Myocyte (in vitro differentiated cells): ENCODE measurements around the gene KCNE4. TPM values are rescaled to one million over a fixed set of nuclear protein-coding genes. Genes with fewer than 3 reads are reported as not detected.

Experiments used
- DNase-seq: peaks from one replicate; pipeline ENCODE4 v3.0.0-alpha.2; 2012; ENCODE audit warnings: low read depth
- polyA plus RNA-seq: library from polyadenylated mRNA; unstranded; fragments of >200 nt; gene quantifications from one replicate; pipeline ENCODE4 v1.2.1, GENCODE V29; 2012; ENCODE audit warnings: missing spikeins
- total RNA-seq: library from RNA; depleted of rRNA; stranded (reverse); fragments of >200 nt; gene quantifications from 2 replicates; pipeline ENCODE4 v1.2.3, GENCODE V29; 2014

Gene KCNE4, protein sequence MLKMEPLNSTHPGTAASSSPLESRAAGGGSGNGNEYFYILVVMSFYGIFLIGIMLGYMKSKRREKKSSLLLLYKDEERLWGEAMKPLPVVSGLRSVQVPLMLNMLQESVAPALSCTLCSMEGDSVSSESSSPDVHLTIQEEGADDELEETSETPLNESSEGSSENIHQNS
- total RNA-seq, result 27.1 and 27.9 TPM in 2 replicates
- polyA plus RNA-seq, result 38.1 TPM

DNA sequence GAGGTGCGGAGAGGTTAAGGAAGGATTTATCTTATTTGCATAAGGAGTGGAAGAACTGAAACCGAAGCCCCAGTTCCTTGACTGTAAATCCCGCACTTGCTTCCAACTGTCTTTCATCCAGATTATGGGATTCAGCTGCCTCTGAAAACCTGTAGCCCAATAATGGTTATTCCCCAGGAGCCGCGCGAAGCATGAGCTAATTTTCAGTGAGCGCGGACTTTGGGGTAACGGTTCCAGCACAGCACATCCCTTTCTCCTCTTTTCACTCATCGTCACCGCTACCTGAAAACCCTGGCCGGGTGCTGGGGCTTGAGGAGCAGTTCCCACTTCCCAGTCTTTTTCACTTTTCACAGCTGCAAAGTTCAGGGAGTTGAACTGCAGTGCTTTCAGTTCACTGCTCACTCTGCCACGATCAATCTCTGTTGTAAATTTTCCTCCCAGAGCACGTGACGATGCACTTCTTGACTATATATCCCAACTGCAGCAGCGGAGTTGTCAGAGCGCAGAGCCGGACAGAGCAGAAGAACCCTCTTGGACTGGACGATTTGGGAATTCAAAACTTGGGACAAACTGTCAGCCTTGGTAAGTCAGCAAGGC is at the start of gene KCNE4:
Gene KCNE4, plus strand, starts transcription at position 498 of the 597 bp plus-strand sequence. CDS start 641 bp downstream, outside the sequence.
- peak; percentile 77 for DNase-seq

DNA sequence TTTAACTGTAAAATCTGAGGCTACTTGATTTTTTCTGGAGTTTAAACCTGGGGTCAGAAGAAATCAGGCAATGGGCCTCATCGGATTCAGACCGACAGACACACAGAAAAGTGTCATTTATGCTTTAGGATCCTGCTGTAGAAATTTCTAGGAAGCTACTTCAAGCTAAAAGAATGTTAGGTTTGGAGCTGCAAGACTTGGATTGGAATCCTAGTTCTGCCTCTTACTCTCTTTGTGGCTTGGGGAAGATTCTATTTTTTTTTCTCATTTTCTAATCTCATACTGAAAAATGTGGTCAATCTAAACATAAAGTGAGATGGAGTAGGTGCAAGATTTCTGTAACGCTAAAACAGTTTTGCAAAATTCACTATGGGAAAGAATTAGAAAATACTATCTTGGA is 48.8 kb upstream of the KCNE4 start:
- DNase-seq, result no peak

DNA sequence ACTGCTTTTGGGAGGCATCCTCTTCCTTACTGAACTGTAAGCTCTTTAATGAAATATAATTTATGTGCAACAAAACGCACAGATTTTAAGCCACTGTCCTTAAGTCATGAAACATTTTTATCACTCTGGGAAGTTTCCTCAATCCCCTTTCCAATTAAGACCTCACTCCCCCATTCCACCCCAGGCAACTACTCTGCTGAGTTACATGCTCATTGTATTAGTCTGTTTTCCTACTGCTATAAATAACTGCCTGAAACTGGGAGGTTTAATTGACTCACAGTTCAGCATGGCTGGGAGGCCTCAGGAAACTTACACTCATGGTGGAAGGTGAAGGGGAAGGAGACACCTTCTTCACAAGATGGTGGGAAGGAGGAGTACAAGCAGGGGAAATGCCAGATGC is 46.5 kb upstream of the KCNE4 start:
- DNase-seq, result no peak

DNA sequence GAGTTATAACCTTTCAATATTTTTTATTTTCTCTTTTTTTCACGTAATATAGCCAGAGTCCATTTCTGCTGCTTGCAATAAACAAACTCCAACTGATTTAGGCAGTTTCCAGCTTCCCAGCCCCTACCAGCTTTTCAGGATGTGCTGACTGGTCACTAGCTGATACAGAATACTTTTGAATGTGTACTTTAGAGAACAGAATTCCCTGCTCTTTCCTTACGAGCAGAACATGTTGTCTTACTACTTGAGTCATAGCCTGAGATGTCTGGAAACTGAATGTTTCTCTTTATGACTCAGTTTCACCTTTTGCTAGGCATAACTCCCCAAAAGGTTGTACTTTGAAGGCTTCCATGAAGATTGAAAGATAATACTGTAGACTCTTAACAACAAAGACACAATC is 44.5 kb upstream of the KCNE4 start:
- DNase-seq, result no peak

DNA sequence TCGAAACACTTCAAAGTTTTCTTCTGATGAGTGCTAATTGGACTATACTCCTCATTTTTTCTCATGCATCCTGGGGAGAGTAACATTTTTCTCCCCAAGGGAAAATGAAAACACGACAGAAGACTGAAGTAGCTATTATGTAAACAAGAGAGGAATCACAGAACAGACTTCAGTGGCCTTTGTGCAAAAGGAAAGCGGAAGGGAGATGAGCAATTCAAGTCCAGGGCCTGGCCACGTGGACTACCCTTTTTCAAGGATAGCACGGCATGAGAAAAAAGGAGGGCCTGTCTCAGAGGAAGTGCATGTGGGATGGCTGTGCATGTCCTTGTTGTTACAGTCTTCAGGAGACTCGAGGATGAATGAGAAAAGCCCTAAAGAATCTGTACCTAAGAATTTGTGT is 43.8 kb upstream of the KCNE4 start:
- DNase-seq, result peak; percentile 40

DNA sequence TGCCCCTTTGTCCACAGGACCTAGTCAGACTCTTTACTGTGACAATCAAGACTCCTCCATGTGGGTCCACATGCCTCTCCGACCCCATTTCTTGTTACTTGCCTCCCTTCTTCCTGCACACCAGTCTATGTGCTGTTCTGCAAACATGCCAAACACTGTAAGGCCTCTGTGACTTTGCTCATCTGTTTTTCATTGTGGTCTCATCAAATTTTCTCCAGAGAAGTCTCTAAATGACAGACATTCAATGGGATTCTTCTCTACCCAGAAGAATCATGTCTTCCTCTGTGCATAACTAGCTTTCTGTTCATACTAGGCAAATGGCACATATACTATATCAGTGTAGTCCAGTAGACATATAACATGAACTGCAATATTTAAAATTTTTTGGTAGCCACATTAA is 43.0 kb upstream of the KCNE4 start:
- no peak for DNase-seq

DNA sequence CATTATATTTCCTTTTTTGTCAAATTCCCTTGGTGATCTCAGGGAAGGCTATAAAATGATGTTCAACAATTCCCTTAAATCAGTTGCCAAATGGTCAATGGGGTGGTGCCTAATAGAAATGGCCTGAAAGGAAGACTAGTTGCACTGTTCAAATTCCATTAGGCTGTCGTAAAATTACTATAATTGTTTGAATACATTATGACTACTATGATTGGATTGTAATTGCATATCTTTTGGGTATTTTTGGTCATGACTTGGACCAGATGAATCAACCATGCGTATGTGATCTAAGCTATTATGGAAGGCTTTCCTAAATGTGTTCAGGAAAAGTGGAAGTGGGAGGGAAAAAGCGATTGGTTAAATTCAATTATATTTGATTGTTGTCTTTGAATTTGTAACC is 41.3 kb upstream of the KCNE4 start:
- peak; percentile 69 for DNase-seq

DNA sequence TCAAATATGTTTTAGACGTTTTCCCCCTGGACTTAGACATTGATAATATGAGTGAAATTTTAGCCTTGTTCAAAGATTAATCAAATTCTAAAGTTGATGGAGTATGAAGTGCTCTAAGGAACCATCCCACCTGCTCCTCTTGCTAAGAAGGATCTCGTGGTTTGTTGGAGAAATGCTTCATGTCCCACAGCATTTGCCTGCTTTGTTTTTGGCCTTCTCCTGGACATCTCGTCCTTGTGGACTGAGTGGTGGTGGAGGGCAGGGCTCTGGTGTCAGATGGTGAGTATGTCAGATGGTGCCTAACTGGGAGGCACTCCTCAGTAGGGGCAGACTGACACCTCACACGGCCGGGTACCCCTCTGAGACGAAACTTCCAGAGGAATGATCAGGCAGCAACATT is 39.7 kb upstream of the KCNE4 start:
- DNase-seq, result peak; percentile 77

DNA sequence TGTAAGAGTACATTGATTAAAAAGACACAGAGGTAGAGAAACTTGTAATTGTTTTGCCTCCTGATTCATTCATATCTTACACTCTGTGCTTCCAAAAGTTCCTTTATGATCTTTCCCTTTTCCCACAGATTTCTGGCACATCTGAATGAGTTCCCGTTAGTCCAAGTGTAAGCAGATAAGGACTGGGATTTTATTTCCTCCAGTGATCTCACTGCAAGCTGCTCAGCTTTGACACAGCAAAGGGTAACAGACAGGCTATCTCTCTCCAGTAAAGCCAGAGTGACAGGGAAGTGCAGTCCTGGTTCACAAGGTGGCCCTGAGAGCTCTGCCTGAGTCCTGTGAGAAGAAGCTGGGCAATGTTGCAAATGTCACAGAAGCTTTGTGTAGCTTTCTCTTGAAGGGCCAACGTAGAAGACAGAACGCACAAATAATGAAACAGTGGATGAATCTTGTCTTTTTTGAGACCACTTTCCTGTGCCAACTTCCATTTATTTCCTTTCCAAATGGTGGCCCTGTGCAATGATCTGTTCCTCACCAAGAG is 32.5 kb upstream of the KCNE4 start:
- no peak for DNase-seq

DNA sequence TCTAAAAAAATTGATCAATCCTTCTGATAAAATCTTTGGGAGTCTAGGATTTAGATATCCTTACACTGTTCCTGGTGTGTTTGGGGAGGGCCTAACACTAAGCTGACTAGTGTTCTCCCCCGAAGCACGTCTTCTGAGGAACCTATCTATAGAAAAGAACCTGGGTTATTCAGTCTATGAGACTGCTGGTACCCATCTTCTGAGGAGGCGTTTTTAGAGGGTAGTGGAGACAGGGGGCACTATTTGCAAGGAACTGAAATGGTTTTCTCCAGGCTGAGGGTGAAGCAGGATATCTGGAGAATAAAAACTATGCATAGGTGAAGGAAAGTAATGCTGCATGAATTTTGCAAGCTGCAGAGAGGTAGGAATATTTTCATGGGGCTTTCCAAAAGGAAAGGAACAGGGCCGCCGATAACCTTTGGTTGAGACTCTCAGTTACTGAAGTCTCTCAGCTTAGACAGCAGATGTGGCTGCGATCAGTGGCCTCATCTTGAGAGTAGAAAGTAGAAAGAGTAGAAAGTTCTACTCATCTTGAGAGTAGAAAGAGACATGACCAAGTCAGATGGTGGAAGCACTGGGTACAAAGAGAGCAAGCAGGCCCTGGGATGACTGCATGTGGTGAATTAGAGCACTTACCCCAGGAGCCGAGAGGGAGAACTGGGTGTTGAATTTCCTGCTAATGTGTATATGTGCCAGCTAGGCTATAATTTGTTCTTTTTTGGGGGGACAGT is 31.8 kb upstream of the KCNE4 start:
- no peak for DNase-seq

DNA sequence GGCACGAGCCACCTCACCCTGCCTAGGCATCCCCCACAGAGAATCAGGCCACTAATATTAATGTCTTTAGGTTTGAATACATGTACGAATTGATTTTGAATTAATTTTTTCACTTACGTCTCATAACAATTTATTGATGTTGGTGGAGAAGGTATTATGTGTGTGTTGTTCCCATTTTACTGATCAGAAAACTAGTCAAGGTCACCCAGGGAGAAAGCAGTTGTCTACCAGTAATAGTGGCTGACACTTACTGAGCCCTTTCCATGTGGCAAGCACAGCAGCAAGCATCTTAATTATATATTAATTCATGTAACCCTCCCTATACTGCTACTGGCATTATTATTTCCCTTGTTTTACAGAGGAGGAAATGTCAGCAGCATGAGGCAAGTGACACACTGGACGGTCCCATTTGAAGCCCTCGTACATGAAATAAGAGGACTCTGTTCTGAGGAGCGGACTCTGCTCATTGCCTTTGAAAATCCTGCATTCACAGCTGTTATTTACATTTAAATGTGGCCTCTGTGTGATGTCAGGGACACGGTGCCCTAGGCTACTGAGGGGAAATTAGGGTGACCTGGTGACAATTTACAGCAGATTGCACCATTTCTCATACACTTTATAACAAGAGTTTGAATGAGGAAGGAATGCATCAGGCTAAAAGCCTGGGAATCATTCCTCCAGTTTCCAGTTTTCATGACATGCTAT is 30.9 kb upstream of the KCNE4 start:
- no peak for DNase-seq

DNA sequence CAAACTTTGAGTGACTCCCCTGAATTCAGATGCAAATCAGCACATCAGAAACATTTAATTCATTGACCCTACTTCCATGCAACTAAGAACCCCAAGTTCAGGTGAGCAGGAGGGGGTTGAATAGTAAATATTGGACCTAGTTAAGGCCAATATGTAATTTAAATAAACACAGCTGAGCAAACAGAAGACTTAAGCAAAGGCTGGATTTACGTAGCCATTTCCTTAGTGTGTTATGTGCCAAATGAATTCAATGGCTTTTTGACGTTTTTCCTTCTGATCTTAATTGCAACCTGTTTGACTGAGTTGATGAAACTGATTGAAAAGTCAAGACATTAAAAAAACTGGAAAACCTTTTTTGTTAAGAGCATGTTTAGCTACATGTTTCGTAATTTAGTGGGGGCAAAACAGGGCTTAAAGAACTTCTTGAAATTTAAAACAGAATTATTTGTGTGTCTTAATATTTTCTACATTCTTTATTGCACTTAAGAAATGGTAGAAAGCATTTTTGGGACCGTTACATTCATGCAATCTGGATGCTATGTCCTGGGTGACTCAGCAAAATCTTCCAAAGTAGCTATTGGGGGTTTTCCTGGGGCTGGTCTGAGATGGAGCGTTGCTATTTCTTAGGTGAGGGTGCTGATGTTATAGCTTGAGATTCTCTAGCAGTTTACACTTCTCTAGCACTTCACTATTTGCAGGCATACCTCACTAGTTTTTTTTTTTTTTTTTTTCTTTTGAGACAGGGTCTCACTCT is 25.5 kb upstream of the KCNE4 start:
- no peak for DNase-seq

DNA sequence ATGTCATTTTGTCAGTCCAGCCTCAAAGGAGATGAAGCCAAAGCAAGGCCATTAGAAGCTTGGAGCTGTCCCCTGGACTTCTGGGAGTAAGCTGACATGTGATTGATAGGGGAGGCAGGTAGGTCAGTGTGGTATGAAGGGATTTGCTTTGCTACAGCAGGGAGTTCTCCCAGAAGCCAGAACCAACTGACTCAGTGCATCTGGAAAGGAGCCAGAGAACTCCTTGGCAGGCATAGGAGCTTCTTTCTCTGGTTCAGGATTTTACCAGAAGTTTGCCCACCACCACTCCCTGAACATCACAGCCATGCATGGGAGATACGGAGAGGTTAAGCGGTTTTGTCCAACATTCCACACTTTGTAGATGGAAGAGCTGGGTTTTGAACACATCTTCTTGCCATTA is 24.5 kb upstream of the KCNE4 start:
- DNase-seq, result peak; percentile 65

DNA sequence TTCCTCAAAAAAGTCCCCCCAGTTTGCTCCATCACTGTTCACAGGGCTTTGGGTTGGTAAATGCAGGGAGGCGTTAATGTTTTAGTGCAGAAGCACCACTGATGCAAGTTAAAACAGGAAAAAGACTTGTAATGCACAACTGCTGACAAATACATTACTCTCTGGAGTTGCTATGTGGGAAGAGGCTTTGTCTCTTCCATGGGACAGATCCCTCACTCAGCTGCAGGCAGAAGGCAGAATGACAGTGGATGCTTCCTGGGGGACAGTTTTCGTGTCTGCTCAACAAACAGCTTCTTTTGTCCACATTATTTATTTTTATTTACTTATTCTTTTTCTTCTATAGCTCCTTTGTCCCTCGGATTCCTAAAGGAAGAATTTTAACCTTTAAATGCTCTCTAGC is 22.7 kb upstream of the KCNE4 start:
- DNase-seq, result no peak

DNA sequence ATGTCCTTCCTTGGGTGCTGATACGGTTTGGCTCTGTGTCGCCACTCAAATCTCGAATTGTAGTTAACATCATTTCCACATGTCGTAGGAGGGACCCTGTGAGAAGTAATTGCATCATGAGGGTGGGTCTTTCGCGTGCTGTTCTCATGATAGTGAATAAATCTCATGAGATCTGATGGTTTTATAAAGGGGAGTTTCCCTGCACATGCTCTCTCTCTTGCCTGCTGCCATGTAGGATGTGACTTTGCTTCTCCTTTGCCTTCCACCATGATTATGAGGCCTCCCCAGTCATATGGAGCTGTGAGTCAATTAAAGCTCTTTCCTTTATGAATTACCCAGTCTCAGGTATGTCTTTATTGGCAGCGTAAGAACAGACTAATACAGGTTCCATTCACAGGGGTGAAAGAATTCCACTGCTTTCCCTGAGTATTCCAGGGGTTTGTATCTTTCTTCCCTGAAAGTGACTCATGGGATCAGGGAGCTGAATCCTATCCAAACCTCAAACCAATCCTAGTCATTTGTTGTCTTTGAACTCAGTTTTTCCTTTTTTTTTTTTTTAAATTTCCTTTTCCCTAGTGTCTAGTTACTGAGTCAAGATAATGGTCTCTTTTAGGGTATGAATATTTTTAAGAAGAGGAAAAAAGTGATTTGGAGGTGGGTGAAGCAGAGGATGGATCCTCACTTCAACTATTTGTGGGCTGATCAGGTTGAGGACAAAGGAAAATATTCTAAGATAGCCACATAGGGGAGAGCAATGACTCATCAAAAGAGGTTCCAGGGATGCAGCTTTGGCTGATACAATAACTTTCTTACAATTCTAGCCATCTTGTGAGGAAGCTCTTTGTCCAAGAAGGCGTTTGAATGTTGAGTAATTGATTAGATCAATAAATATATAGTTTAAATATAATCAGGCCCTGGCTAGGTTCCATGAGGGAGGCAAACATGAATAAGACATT is 19.5 kb upstream of the KCNE4 start:
- no peak for DNase-seq

DNA sequence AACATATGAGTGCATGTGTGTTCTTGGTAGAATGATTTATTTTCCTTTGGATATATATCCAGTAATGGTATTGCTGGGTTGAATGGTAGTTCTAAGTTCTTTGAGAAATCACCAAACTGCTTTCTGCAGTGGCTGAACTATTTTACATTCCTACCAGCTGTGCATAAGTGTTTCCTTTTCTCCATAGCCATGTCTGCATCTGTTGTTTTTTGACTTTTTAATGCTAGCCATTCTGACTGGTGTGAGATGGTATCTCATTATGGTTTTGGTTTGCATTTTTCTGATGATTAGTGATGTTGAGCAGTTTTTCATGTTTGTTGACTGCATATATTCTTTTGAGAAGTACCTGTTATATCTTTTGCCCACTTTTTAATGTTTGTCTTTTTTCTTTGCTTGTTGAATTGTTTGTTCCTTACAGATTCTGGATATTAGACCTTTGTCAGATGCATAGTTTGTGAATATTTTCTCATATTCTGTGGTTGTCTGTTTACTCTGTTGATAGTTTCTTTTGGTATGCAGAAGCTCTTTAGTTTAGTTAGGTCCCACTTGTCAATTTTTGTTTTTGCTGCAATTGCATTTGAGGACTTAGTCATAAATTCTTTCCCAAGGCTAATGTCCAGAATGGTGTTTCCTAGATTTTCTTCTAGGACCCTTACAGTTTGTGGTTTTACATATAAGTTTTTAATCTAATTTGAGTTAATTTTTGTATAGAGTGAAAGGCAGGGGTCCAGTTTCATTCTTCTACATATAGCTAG is 17.6 kb upstream of the KCNE4 start:
- no peak for DNase-seq

DNA sequence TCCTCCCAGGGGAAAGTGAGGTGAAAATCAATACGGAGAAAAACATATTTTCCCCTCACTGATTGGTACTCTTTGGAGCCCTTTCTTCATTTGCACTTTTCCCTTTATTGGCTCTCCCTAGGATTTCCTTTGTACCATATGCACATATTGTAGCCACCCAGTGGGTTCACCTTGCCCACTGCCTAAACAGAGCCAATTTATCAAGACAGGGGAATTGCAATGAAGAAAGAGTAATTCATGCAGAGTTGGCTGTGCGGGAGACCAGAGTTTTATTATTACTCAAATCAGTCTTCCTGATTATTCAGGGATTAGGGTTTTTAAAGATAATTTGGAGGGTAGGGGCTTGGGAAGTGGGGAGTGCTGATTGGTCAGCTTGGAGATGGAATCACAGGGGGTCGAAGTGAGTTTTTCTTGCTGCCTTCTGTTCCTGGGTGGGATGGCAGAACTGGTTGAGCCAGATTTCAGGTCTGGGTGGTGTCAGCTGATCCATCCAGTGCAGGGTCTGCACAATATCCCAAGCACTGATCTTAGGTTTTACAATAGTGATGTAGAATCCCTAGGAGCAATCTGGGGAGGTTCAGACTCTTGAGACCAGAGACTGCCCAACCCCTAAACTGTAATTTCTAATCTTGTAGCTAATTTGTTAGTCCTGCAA is 15.1 kb upstream of the KCNE4 start:
- no peak for DNase-seq

DNA sequence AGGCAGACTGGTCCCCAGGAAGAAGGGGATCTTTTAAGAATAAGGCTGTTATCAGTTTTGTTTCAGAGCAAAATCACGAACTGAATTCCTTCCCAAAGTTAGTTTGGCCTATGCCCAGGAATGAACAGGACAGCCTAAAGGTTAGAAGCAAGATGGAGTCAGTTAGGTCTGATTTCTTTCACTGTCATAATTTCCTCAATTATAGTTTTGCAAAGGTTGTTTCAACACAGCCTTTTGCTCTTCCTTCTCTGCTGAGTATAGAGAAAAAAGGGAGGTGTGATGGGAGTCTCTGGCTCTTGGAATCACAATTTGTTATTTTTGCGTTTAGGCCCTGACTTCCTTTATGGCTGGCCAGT is 14.6 kb upstream of the KCNE4 start:
- DNase-seq, result no peak

DNA sequence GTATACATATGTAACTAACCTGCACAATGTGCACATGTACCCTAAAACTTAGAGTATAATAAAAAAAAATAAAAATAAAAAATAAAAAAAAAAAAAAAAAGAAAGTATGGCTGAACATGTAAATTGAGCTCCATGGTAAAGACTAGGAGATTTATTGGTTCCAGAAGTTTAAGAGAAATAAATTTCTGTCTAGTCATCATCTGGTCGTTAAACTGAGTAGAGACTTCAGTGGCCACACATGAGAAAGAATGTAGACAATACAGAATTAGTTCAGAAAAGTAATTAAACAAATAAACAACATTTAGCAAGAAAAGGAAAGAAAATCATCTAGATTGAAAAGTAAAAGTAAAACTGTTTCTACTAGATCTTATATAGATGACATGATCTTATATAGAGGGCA is 12.4 kb upstream of the KCNE4 start:
- no peak for DNase-seq
